GM12878 (cell line): Measurements from ENCODE around the gene DPF3.

Source experiments
- CHD2 ChIP-seq: IDR thresholded peaks from 2 replicates; pipeline ENCODE4 v1.6.1; 2011; ENCODE audit warnings: low read depth, low read length, improper control_type of control experiment, borderline replicate concordance
- EED ChIP-seq: sonication (generic); IDR thresholded peaks from 2 replicates; pipeline ENCODE4 v1.6.1; 2016; ENCODE audit warnings: antibody characterized with exemption, low read depth
- EZH2 ChIP-seq: IDR thresholded peaks from 2 replicates; pipeline ENCODE4 v1.6.1; 2012; ENCODE audit warnings: low read depth, mild to moderate bottlenecking, control low read depth, inconsistent platforms, low read length, borderline replicate concordance; ENCODE audit not compliant: control insufficient read depth
- JUND ChIP-seq: IDR thresholded peaks from 2 replicates; pipeline ENCODE4 v1.6.1; 2012; ENCODE audit warnings: low read depth, mild to moderate bottlenecking, low read length, improper control_type of control experiment, moderate library complexity
- KDM1A ChIP-seq: fragments of 200-600 bp; sonication (generic); IDR thresholded peaks from 2 replicates; pipeline ENCODE4 v1.6.1; 2016; ENCODE audit warnings: borderline replicate concordance
- LARP7 ChIP-seq: fragments of 450-650 bp; IDR thresholded peaks from 2 replicates; pipeline ENCODE4 v1.6.1; 2017; ENCODE audit warnings: mild to moderate bottlenecking
- NBN ChIP-seq: fragments of 450-650 bp; IDR thresholded peaks from 2 replicates; pipeline ENCODE4 v1.6.1; 2016
- POLR2A ChIP-seq: IDR thresholded peaks from 2 replicates; pipeline ENCODE4 v1.6.1; 2011; ENCODE audit warnings: low read depth, mild to moderate bottlenecking, low read length
- POLR2AphosphoS5 ChIP-seq: IDR thresholded peaks from 2 replicates; pipeline ENCODE4 v1.6.1; 2011; ENCODE audit warnings: mild to moderate bottlenecking, low read length, inconsistent platforms
- TAF1 ChIP-seq: IDR thresholded peaks from 2 replicates; pipeline ENCODE4 v1.6.1; 2011; ENCODE audit warnings: mild to moderate bottlenecking, low read depth, low read length, borderline replicate concordance
- ZNF217 ChIP-seq: fragments of 450-650 bp; IDR thresholded peaks from 2 replicates; pipeline ENCODE4 v1.6.1; 2017; ENCODE audit warnings: antibody characterized with exemption, mild to moderate bottlenecking
- TF ChIP-seq, protein P1 (sequence below): fragments of 450-650 bp; IDR thresholded peaks from 2 replicates; pipeline ENCODE4 v1.6.1; 2017; ENCODE audit warnings: mild to moderate bottlenecking, moderate library complexity
- TF ChIP-seq, protein P2 (sequence below), 3 experiments: IDR thresholded peaks in 2 of 3; conservative IDR thresholded peaks in 1 of 3; 2 replicates each; pipeline ENCODE4 v1.5.1; 2011; ENCODE audit warnings: low read depth in 3 of 3, low read length in 3 of 3, mild to moderate bottlenecking in 3 of 3, control low read depth in 2 of 3, moderate library complexity in 2 of 3, inconsistent platforms in 1 of 3, mixed read lengths in 1 of 3; ENCODE audit not compliant: control insufficient read depth in 2 of 3, insufficient read depth in 1 of 3; ENCODE audit errors: extremely low read depth in 1 of 3
- TF ChIP-seq, protein P3 (sequence below): fragments of 450-650 bp; IDR thresholded peaks from 2 replicates; pipeline ENCODE4 v1.6.1; 2017; ENCODE audit warnings: mild to moderate bottlenecking, moderate library complexity

DNA sequence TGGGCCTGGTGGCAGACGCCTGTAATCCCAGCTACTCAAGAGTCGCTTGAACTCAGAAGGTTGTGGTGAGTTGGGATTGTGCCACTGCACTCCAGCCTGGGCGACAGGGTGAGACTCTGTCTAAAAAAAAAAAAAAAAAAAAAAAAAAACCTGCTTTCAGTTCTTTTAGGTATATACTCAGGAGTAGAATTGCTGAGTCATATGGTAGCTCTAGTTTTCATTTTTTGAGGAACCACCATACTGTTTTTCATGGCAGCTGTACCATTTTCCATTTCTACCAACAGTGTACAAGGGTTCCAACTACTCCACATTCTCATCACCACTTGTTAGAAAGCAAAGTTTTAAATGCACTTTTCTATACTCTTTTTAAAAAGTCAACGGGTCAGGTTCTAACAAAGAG lies 119.8 kb downstream of the DPF3 start:
- TF ChIP-seq, protein P1, sequence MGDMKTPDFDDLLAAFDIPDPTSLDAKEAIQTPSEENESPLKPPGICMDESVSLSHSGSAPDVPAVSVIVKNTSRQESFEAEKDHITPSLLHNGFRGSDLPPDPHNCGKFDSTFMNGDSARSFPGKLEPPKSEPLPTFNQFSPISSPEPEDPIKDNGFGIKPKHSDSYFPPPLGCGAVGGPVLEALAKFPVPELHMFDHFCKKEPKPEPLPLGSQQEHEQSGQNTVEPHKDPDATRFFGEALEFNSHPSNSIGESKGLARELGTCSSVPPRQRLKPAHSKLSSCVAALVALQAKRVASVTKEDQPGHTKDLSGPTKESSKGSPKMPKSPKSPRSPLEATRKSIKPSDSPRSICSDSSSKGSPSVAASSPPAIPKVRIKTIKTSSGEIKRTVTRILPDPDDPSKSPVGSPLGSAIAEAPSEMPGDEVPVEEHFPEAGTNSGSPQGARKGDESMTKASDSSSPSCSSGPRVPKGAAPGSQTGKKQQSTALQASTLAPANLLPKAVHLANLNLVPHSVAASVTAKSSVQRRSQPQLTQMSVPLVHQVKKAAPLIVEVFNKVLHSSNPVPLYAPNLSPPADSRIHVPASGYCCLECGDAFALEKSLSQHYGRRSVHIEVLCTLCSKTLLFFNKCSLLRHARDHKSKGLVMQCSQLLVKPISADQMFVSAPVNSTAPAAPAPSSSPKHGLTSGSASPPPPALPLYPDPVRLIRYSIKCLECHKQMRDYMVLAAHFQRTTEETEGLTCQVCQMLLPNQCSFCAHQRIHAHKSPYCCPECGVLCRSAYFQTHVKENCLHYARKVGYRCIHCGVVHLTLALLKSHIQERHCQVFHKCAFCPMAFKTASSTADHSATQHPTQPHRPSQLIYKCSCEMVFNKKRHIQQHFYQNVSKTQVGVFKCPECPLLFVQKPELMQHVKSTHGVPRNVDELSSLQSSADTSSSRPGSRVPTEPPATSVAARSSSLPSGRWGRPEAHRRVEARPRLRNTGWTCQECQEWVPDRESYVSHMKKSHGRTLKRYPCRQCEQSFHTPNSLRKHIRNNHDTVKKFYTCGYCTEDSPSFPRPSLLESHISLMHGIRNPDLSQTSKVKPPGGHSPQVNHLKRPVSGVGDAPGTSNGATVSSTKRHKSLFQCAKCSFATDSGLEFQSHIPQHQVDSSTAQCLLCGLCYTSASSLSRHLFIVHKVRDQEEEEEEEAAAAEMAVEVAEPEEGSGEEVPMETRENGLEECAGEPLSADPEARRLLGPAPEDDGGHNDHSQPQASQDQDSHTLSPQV = no peak
- TF ChIP-seq NBN (no peak), CHD2 (no peak), EZH2 (no peak), POLR2A (no peak), ZNF217 (no peak), EED (no peak), JUND (no peak), KDM1A (no peak), LARP7 (no peak), TAF1 (no peak), POLR2AphosphoS5 (no peak)
- TF ChIP-seq, protein P2, sequence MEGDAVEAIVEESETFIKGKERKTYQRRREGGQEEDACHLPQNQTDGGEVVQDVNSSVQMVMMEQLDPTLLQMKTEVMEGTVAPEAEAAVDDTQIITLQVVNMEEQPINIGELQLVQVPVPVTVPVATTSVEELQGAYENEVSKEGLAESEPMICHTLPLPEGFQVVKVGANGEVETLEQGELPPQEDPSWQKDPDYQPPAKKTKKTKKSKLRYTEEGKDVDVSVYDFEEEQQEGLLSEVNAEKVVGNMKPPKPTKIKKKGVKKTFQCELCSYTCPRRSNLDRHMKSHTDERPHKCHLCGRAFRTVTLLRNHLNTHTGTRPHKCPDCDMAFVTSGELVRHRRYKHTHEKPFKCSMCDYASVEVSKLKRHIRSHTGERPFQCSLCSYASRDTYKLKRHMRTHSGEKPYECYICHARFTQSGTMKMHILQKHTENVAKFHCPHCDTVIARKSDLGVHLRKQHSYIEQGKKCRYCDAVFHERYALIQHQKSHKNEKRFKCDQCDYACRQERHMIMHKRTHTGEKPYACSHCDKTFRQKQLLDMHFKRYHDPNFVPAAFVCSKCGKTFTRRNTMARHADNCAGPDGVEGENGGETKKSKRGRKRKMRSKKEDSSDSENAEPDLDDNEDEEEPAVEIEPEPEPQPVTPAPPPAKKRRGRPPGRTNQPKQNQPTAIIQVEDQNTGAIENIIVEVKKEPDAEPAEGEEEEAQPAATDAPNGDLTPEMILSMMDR (IDR thresholded peaks at IDR 0.05 in 2 of 3, conservative IDR thresholded peaks at IDR 0.05 in 1 of 3; ENCODE audit: control insufficient read depth in 2 of 3, extremely low read depth in 1 of 3, insufficient read depth in 1 of 3, low read depth in 3 of 3, low read length in 3 of 3) = no peak
- TF ChIP-seq, protein P3, sequence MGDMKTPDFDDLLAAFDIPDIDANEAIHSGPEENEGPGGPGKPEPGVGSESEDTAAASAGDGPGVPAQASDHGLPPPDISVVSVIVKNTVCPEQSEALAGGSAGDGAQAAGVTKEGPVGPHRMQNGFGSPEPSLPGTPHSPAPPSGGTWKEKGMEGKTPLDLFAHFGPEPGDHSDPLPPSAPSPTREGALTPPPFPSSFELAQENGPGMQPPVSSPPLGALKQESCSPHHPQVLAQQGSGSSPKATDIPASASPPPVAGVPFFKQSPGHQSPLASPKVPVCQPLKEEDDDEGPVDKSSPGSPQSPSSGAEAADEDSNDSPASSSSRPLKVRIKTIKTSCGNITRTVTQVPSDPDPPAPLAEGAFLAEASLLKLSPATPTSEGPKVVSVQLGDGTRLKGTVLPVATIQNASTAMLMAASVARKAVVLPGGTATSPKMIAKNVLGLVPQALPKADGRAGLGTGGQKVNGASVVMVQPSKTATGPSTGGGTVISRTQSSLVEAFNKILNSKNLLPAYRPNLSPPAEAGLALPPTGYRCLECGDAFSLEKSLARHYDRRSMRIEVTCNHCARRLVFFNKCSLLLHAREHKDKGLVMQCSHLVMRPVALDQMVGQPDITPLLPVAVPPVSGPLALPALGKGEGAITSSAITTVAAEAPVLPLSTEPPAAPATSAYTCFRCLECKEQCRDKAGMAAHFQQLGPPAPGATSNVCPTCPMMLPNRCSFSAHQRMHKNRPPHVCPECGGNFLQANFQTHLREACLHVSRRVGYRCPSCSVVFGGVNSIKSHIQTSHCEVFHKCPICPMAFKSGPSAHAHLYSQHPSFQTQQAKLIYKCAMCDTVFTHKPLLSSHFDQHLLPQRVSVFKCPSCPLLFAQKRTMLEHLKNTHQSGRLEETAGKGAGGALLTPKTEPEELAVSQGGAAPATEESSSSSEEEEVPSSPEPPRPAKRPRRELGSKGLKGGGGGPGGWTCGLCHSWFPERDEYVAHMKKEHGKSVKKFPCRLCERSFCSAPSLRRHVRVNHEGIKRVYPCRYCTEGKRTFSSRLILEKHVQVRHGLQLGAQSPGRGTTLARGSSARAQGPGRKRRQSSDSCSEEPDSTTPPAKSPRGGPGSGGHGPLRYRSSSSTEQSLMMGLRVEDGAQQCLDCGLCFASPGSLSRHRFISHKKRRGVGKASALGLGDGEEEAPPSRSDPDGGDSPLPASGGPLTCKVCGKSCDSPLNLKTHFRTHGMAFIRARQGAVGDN = no peak
